HCT116 (cell line): ENCODE results near the gene ZNF804B. TPM values are rescaled to one million over a fixed set of nuclear protein-coding genes. Genes with fewer than 3 reads are reported as not detected.

ENCODE experiments used
- ATAC-seq: fragments of 200-7000 bp; cut with Tn5 transposase; 2 replicates; pipeline ENCODE4 v1.9.1; 2020; ENCODE audit warnings: mild to moderate bottlenecking, moderate library complexity
- BruUV-seq: library from RNA; stranded (reverse); fragments of 400-500 nt; replicated peaks from 2 replicates; lab custom pipeline; 2021; lab: Mats Ljungman, UMichigan
- CTCF ChIA-PET: fragments of 300-600 bp; sonication (Branson Sonifier 250); formaldehyde crosslinking; loops from one replicate; lab custom pipeline; 2021; ENCODE audit warnings: antibody characterized with exemption; lab: Charles Lee
- POLR2A ChIA-PET: fragments of 300-600, 350-600 bp; sonication (Branson Sonifier 250); formaldehyde crosslinking; loops from one replicate; lab custom pipeline; 2021; ENCODE audit warnings: antibody characterized with exemption; lab: Charles Lee
- RAD21 ChIA-PET, 2 experiments: fragments of 300-600 bp; sonication (Branson Sonifier 250); formaldehyde crosslinking; loops; one replicate each; lab custom pipeline; 2023; ENCODE audit warnings: low total read pairs in 2 of 2; ENCODE audit not compliant: uncharacterized antibody in 2 of 2, unreplicated experiment in 2 of 2, low non-redundant PET in 1 of 2; lab: Charles Lee
- DNase-seq: peaks from one replicate; pipeline ENCODE4 v3.0.0-alpha.2; 2010; ENCODE audit warnings: low read depth, low spot score
- H2AFZ ChIP-seq: fragments of 200-600 bp; shearing (Covaris generic), sonication (generic); 2 replicates; pipeline ENCODE4 v1.6.1; 2017; ENCODE audit warnings: low read depth, mixed run types, mixed read lengths, antibody characterized with exemption, low read length; ENCODE audit not compliant: poor library complexity, severe bottlenecking
- H3K27ac ChIP-seq: 2 replicates; pipeline ENCODE4 v1.5.1; 2012; ENCODE audit warnings: low read depth, low read length
- H3K27me3 ChIP-seq: fragments of 200-600 bp; sonication (generic); 2 replicates; pipeline ENCODE4 v1.6.1; 2016; ENCODE audit warnings: mixed run types, low read length, mixed read lengths; ENCODE audit not compliant: insufficient read depth
- H3K36me3 ChIP-seq, 2 experiments: fragments of 200-500 bp in 1 of 2; fragments of 200-600 bp in 1 of 2; sonication (Bioruptor generic) in 1 of 2; sonication (generic) in 1 of 2; 2 replicates each; pipeline versions ENCODE4 v1.5.1 to v1.6.1; 2014 to 2016; ENCODE audit warnings: low read length in 2 of 2, inconsistent platforms in 1 of 2, mixed read lengths in 1 of 2, mixed run types in 1 of 2; ENCODE audit not compliant: insufficient read depth in 2 of 2, control insufficient read depth in 1 of 2
- H3K4me1 ChIP-seq, 2 experiments: fragments of 200-600 bp in 1 of 2; sonication (generic) in 1 of 2; 2 replicates each; pipeline versions ENCODE4 v1.5.1 to v1.6.1; 2012 to 2017; ENCODE audit warnings: low read length in 2 of 2, inconsistent platforms in 1 of 2, mild to moderate bottlenecking in 1 of 2, mixed read lengths in 1 of 2, mixed run types in 1 of 2, moderate library complexity in 1 of 2; ENCODE audit not compliant: insufficient read depth in 2 of 2, control insufficient read depth in 1 of 2
- H3K4me2 ChIP-seq: fragments of 200-600 bp; sonication (generic); 2 replicates; pipeline ENCODE4 v1.6.1; 2017; ENCODE audit warnings: mixed run types, low read length, mixed read lengths
- H3K4me3 ChIP-seq, 2 experiments: fragments of 200-600 bp in 1 of 2; sonication (generic) in 1 of 2; replicated peaks in 1 of 2; 2 replicates each; pipeline ENCODE4 v1.5.1; 2011 to 2016; ENCODE audit warnings: low read length in 2 of 2, control low read depth in 1 of 2, low read depth in 1 of 2, mild to moderate bottlenecking in 1 of 2, mixed read lengths in 1 of 2, mixed run types in 1 of 2
- H3K79me2 ChIP-seq: fragments of 200-600 bp; sonication (generic); 2 replicates; pipeline ENCODE4 v1.6.1; 2017; ENCODE audit warnings: mild to moderate bottlenecking, mixed run types, low read length, moderate library complexity, mixed read lengths; ENCODE audit not compliant: insufficient read depth
- H3K9ac ChIP-seq: fragments of 200-600 bp; sonication (generic); 2 replicates; pipeline ENCODE4 v1.6.1; 2016; ENCODE audit warnings: low read length, mixed read lengths
- H3K9me2 ChIP-seq: fragments of 200-600 bp; sonication (generic), shearing (Covaris generic); 2 replicates; pipeline ENCODE4 v1.6.1; 2017; ENCODE audit warnings: mixed run types, mild to moderate bottlenecking, moderate library complexity; ENCODE audit not compliant: insufficient read depth
- H3K9me3 ChIP-seq, 2 experiments: fragments of 200-500 bp in 1 of 2; fragments of 200-600 bp in 1 of 2; sonication (Bioruptor generic) in 1 of 2; sonication (generic) in 1 of 2; 2 replicates each; pipeline ENCODE4 v1.6.1; 2014 to 2017; ENCODE audit warnings: low read length in 2 of 2, mixed read lengths in 2 of 2, inconsistent platforms in 1 of 2, low read depth in 1 of 2, mild to moderate bottlenecking in 1 of 2, mixed run types in 1 of 2, moderate library complexity in 1 of 2; ENCODE audit not compliant: control insufficient read depth in 1 of 2, insufficient read depth in 1 of 2
- H4K20me1 ChIP-seq: fragments of 200-600 bp; sonication (generic), shearing (Covaris generic); 2 replicates; pipeline ENCODE4 v1.6.1; 2017; ENCODE audit warnings: mixed run types, mild to moderate bottlenecking, moderate library complexity; ENCODE audit not compliant: insufficient read depth
- CBX3 ChIP-seq: IDR thresholded peaks from 2 replicates; pipeline ENCODE4 v1.6.1; 2012; ENCODE audit warnings: low read depth
- CTCF ChIP-seq, 3 experiments: fragments of 200-600 bp in 1 of 3; sonication (generic) in 1 of 3; IDR thresholded peaks in 2 of 3; conservative IDR thresholded peaks in 1 of 3; 2 replicates each; pipeline ENCODE4 v1.5.1; 2012 to 2017; ENCODE audit warnings: low read depth in 2 of 3, low read length in 2 of 3, antibody characterized with exemption in 1 of 3, borderline replicate concordance in 1 of 3, control low read depth in 1 of 3, mild to moderate bottlenecking in 1 of 3, mixed read lengths in 1 of 3, mixed run types in 1 of 3, moderate library complexity in 1 of 3; ENCODE audit not compliant: insufficient read depth in 1 of 3
- EGR1 ChIP-seq: IDR thresholded peaks from 2 replicates; pipeline ENCODE4 v1.6.1; 2012; ENCODE audit warnings: low read depth
- ELF1 ChIP-seq: IDR thresholded peaks from 2 replicates; pipeline ENCODE4 v1.6.1; 2012; ENCODE audit warnings: low read depth, borderline replicate concordance
- EZH2 ChIP-seq: fragments of 200-600 bp; sonication (generic); IDR thresholded peaks from 2 replicates; pipeline ENCODE4 v1.6.1; 2017; ENCODE audit warnings: antibody characterized with exemption, mixed run types
- EZH2phosphoT487 ChIP-seq: fragments of 200-600 bp; IDR thresholded peaks from 2 replicates; pipeline ENCODE4 v1.6.1; 2018; ENCODE audit warnings: antibody characterized with exemption, borderline replicate concordance
- FOSL1 ChIP-seq: IDR thresholded peaks from 2 replicates; pipeline ENCODE4 v1.6.1; 2012; ENCODE audit warnings: low read depth
- JUND ChIP-seq: IDR thresholded peaks from 2 replicates; pipeline ENCODE4 v1.6.1; 2012
- POLR2A ChIP-seq: IDR thresholded peaks from 2 replicates; pipeline ENCODE4 v1.7.0; 2011; ENCODE audit warnings: borderline replicate concordance; ENCODE audit not compliant: insufficient read depth, insufficient read length; ENCODE audit errors: extremely low read depth
- POLR2AphosphoS5 ChIP-seq: IDR thresholded peaks from 2 replicates; pipeline ENCODE4 v1.6.1; 2011; ENCODE audit warnings: mild to moderate bottlenecking, low read depth, low read length, moderate library complexity
- RAD21 ChIP-seq: IDR thresholded peaks from 2 replicates; pipeline ENCODE4 v1.6.1; 2012; ENCODE audit warnings: low read depth, mild to moderate bottlenecking
- REST ChIP-seq: IDR thresholded peaks from 2 replicates; pipeline ENCODE4 v1.6.1; 2012; ENCODE audit warnings: low read depth
- SIN3A ChIP-seq: IDR thresholded peaks from 2 replicates; pipeline ENCODE4 v1.6.1; 2012; ENCODE audit warnings: low read depth
- SP1 ChIP-seq: IDR thresholded peaks from 2 replicates; pipeline ENCODE4 v1.6.1; 2012; ENCODE audit warnings: low read depth
- SRF ChIP-seq: IDR thresholded peaks from 2 replicates; pipeline ENCODE4 v1.6.1; 2012; ENCODE audit warnings: low read depth
- TCF7L2 ChIP-seq: IDR thresholded peaks from 2 replicates; pipeline ENCODE4 v1.7.0; 2011; ENCODE audit warnings: borderline replicate concordance, inconsistent platforms; ENCODE audit not compliant: insufficient read depth, insufficient read length; ENCODE audit errors: extremely low read depth
- ZFX ChIP-seq: fragments of 450-650 bp; IDR thresholded peaks from 2 replicates; pipeline ENCODE4 v1.6.1; 2017
- ZNF274 ChIP-seq: fragments of 200-500 bp; sonication (Bioruptor generic); IDR thresholded peaks from 2 replicates; pipeline ENCODE4 v1.6.1; 2014; ENCODE audit warnings: mild to moderate bottlenecking, low read depth, low read length, inconsistent platforms
- intact Hi-C: fragments of 100-400 bp; cut with micrococcal nuclease; formaldehyde crosslinking; loops from 2 replicates; pipeline ENCODE4 v1.10.0; 2022
- total RNA-seq: library from RNA; stranded (reverse); gene quantifications from one replicate; pipeline ENCODE4 v1.2.1, GENCODE V29; 2021; ENCODE audit not compliant: unreplicated experiment
- TF ChIP-seq, protein P1 (sequence below): IDR thresholded peaks from 2 replicates; pipeline ENCODE4 v1.6.1; 2011; ENCODE audit warnings: mild to moderate bottlenecking, low read length, moderate library complexity; ENCODE audit not compliant: insufficient replicate concordance; ENCODE audit errors: extremely low read depth

Gene ZNF804B
- total RNA-seq, 1 experiment from 2014 or later = not detected

GRCh38 chr7:88910516-88910915 lies 151.0 kb downstream of the ZNF804B start (continued):
- TF ChIP-seq ZNF274 (no peak), JUND (no peak)

DNA sequence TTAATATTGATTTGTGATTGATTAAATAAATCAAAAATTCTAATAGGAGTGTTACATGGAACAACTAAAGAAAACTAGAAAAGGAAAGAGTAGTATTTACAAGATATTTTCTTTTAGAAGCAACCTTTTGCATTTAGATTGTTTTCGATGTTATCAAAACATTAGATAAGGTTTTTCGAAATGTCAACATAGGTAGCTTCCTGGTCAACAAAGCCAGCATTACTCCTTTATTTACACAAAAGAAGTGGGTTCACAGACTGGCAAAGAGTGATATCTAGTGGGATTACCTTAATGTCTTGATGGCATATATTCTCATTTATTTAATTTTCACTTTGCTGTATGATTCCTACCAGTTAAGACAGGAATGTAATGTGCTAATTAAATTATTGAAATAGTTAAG lies 153.4 kb downstream of the ZNF804B start:
- H3K27ac ChIP-seq = no peak overlapping the region
- no peak for DNase-seq
- no TSS peak for BruUV-seq
- ChIA-PET POLR2A (no interaction called here), RAD21 (no interaction called here), CTCF (no interaction called here)
- no peak overlapping the region for H3K9ac ChIP-seq
- H3K4me3 ChIP-seq = no peak overlapping the region
- no peaks in the 10 kb centered on the region for H3K27me3 ChIP-seq
- no peaks in the 10 kb centered on the region for H3K9me3 ChIP-seq
- intact Hi-C loops = no loop called here
- no peak for ATAC-seq
- no peak for TF ChIP-seq EZH2
- TF ChIP-seq JUND = no peak
- TF ChIP-seq POLR2AphosphoS5 = no peak
- no peak for TF ChIP-seq POLR2A
- TF ChIP-seq SIN3A = no peak
- TF ChIP-seq REST = no peak
- TF ChIP-seq TCF7L2 = no peak
- no peak for TF ChIP-seq CTCF (IDR thresholded peaks at IDR 0.05 in 2 of 3, conservative IDR thresholded peaks at IDR 0.05 in 1 of 3; ENCODE audit: borderline replicate concordance in 1 of 3, insufficient read depth in 1 of 3, low read depth in 2 of 3, low read length in 2 of 3)
- no peak for TF ChIP-seq EZH2phosphoT487
- TF ChIP-seq ELF1 = no peak
- TF ChIP-seq ZFX = no peak
- TF ChIP-seq FOSL1 = no peak
- TF ChIP-seq ZNF274 = no peak
- no peak for TF ChIP-seq SRF
- TF ChIP-seq SP1 = no peak
- TF ChIP-seq, protein P1, sequence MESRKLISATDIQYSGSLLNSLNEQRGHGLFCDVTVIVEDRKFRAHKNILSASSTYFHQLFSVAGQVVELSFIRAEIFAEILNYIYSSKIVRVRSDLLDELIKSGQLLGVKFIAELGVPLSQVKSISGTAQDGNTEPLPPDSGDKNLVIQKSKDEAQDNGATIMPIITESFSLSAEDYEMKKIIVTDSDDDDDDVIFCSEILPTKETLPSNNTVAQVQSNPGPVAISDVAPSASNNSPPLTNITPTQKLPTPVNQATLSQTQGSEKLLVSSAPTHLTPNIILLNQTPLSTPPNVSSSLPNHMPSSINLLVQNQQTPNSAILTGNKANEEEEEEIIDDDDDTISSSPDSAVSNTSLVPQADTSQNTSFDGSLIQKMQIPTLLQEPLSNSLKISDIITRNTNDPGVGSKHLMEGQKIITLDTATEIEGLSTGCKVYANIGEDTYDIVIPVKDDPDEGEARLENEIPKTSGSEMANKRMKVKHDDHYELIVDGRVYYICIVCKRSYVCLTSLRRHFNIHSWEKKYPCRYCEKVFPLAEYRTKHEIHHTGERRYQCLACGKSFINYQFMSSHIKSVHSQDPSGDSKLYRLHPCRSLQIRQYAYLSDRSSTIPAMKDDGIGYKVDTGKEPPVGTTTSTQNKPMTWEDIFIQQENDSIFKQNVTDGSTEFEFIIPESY = no peak
- TF ChIP-seq RAD21 = no peak
- TF ChIP-seq EGR1 = no peak
- TF ChIP-seq CBX3 = no peak
- no peaks in the 10 kb centered on the region for H3K79me2 ChIP-seq
- H3K9me2 ChIP-seq = no peaks in the 10 kb centered on the region
- no peak overlapping the region for H3K4me2 ChIP-seq
- no peak overlapping the region for H2AFZ ChIP-seq
- no peaks in the 10 kb centered on the region for H3K36me3 ChIP-seq
- H4K20me1 ChIP-seq = no peaks in the 10 kb centered on the region
- no peaks in the 10 kb centered on the region for H3K4me1 ChIP-seq
